ENCODE results near the gene CASP7.

DNA sequence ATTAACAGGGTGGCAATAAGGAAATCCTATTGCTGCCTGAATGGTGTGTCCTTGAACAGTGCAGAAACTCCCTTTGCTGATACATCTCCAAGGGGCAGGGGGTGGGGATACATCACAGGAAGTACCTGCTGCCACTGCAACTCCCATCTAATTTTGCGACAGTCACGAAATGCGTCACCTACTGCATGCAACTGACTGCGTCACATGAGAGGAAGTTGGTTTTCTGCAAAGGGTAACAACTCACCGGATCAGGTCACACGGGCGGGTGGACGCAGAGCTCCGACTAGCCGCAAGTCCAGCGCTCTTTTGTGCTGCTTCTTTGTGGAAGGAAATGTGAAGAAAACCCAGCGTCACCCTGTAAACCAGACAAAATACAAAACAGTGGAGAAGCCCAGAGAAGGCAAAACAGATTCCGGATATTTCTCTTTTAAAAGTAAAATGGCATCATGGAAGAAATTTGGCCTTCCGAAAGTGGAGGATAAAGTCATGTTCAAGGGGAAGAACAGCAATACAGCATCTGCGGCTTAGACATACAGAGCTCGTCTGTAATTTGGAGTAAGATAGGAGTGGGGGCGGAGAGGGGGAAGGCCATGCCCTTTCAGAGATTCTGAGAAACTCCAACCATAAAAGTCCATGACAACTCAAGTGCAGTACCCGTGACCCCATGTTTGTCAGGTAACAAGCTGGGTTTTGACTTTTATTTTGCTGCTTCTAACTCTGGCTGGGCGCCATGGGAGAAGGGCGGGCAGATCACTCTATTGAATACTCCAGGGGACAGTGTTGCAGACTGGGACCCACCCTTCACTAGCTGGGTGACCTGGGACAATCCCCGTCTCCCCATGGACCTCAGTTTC is 39.5 kb downstream of the CASP7 start:
- TF ChIP-seq, protein P1, sequence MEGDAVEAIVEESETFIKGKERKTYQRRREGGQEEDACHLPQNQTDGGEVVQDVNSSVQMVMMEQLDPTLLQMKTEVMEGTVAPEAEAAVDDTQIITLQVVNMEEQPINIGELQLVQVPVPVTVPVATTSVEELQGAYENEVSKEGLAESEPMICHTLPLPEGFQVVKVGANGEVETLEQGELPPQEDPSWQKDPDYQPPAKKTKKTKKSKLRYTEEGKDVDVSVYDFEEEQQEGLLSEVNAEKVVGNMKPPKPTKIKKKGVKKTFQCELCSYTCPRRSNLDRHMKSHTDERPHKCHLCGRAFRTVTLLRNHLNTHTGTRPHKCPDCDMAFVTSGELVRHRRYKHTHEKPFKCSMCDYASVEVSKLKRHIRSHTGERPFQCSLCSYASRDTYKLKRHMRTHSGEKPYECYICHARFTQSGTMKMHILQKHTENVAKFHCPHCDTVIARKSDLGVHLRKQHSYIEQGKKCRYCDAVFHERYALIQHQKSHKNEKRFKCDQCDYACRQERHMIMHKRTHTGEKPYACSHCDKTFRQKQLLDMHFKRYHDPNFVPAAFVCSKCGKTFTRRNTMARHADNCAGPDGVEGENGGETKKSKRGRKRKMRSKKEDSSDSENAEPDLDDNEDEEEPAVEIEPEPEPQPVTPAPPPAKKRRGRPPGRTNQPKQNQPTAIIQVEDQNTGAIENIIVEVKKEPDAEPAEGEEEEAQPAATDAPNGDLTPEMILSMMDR (IDR thresholded peaks at IDR 0.05) = no peak
- TF ChIP-seq POLR2A (IDR thresholded peaks at IDR 0.05) (peak; percentile 94), POLR2AphosphoS5 (IDR thresholded peaks at IDR 0.05) (peak; percentile 68 to 98 (median 91)), EP300 (IDR thresholded peaks at IDR 0.05; ENCODE audit: low read depth) (no peak)
